Stimulated activated CD8-positive, alpha-beta memory T cell treated with anti-CD3 and anti-CD28 coated beads, Interleukin-4, amount 100 ng/mL, for 1 hour (primary cell): ENCODE data around the gene CCSER1.
"Not testable (repeated sequence)": the region's sequence is repeated elsewhere in the genome, so short reads cannot be mapped to it uniquely, and the experiment has no call there.

ENCODE experiments used
- DNase-seq, 2 donors: peaks; one replicate each; pipeline ENCODE4 v3.0.0-alpha.2; 2020; ENCODE audit warnings: low read depth in 2 of 2, low spot score in 1 of 2

Gene CCSER1

DNA sequence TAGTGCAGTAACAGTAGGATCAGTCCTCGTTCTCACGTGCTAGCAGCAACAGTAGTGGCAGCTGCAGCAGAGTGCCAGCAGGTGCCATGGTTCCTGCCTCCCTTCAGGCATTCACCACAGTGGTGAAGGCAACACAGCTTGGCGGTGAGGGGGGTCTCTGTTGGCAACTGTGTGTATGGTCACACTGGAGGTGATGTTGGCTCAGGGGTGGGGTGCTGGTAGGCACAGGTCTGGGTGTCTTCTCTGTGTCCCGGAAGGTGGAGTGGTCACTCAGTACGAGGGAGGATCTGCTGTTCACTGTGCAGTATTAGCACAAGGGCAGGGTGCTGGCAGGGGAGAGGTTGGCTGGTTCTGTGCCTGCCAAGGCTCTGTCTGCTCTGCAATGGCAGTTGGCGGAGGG, 671.8 kb downstream of the CCSER1 start:
- DNase-seq: no peak

DNA sequence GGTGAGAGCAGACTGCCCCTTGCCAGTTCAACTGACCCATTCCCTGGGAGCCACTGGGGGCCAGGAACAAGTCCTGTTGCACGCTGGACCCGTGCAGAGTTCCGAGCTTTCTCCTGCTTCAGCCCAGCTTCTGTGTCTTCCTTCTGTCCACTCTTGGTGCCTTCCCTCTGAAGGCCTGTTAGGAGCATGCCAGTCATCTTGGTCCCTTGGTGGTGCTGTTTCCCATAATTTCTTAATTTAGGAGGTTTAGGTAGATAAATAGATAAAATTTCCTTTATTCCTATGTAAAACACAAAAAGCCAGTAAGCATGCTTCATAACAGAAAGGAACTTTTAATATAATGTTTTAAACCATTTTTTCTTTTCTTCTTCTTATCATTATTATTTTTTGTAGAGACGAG, 672.7 kb downstream of the CCSER1 start:
- DNase-seq: no peak

DNA sequence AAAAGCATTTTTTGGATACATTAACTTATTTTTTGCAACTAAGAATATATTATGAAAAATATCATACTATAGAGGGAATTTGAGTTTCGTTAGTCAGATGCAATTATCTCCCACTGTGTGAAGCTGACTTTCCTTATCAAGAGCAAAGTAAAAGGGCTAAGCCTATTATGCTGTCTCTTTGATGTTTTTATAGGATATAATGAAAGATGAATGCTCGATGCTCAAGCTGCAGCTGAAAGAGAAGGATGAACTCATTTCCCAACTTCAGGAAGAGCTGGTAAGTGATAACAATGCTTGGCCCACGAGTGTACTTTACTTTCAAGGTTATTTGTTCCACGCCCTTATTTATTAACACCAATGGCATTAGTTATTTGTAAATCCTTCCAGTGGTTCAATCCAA, 688.4 kb downstream of the CCSER1 start:
- DNase-seq: no peak

DNA sequence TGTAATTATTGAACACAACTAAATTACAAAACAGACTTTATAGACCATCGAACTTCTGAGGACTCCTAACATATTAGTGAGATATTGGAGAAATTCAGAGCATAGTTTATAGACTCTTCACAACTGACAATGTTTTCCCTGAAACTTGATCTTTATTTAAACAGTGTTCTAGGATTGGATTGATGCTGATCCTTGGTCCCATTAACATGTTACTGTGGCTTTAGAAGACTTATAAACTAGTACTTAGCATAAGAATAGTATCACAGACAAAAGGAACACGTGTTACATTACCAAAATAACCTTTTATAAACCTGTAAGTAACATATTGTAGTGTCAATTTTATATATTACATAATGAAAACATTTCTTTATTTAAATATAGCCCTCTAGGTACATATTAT, 689.6 kb downstream of the CCSER1 start:
- no peak for DNase-seq

DNA sequence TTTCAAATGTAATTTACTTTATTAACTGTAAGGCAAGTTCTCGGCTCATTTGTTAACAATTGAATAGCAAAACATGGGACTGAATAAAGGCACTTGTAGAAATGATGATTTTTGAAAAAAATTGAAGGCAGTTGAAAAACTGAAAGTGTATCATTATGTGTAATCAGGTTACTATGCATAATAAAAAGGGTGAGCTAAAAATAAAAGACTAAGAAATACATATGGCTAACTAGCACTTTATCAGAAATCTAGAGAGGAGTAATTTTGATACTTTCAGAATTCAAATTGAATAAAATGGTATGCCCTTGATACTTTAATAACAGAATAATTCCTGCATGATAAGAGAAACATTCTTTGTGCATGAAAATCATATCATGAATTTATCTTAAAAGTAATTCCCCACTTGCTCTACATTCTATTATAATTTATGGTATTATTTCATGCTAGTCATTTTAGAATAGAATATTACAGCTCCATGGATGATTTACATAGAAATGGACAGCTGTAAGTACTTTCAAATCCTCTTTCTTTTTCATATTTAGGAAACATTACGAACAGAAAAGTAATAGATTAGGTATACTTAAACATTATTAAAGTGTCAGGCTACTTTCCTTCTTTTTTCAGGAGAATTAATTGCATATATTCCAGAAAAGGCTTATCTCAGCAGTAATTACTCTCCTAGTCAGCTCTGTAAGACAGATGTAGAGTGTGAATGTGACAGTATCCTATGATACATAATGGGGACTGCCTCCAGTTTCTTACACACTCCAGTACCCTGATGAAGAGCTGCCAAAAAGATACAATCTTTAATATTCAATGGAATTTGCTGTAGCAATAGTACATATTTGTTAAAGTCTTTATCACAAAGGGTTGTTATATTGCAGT, 697.3 kb downstream of the CCSER1 start:
- no peak for DNase-seq

DNA sequence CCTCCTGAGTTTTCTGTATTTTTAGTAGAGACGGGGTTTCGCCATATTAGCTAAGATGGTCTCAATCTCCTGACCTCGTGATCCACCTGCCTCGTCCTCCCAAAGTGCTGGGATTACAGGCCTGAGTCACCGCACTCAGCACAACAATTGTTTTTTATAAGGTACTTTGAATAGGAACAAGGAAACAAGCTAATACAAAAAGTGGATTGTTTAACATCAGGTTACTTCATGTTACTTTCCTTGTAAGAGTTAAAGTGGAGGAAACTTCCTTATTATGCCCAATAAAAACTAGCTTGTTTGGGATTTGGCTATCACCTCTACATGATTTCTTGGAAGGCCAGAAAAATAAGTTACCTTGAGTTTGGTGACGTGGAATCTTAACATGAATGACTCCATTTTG, 698.7 kb downstream of the CCSER1 start:
- no peak for DNase-seq

DNA sequence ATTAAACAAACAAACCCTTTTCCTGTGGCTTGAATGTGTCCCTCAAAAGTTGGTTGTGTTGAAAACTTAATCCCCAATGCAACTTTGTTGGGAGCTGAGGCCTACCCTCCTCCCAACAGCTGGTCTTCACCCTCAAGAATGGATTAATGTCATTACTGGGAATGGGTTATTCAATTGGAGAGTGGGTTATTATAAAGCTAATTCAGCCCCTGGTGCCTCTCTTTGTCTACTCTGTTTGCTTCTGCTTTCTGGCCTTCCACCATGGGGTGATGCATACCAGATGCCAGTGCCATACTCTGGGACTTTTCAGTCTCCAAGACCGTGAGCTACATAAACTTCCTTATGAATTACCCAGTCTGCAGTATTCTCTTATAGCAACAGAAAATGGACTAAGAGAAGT, 706.5 kb downstream of the CCSER1 start:
- no peak for DNase-seq

DNA sequence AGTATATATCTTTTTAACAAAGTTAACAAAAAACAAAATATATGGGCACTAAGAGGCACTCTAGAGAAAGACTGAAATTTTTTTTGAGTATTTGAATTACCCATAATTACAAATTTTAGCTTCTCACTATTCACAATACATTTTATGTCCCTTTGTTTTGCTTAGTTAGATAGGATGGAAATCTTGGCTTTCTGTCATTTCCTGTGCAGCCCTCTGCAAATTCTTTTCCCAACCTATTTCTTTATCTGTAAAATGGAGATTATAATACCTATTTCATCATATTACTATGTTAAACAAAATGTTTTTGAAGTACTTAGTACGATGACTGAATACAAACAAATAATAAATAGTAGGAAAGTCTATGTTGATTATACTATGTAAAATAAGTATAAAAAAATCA, 710.0 kb downstream of the CCSER1 start:
- no peak for DNase-seq

DNA sequence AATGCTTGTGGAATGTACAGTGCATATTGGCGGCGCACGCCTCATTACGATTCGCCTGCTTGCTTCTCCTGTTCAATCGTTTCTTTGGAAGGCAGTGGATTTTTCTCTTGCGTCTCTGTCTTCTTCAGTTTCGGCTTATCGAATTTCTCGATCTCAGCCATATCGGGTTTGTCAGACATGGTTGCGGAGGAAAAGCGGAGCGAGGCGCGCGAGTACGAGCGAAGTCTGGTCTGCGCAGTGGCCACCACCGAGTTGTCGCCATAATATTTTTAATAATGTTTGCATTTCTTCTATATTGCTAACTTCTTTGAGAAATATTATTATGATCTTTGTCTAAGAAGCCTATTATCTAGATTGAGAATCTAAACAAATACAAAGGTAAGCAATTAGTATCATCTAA, 711.7 kb downstream of the CCSER1 start:
- DNase-seq: not testable (repeated sequence)

DNA sequence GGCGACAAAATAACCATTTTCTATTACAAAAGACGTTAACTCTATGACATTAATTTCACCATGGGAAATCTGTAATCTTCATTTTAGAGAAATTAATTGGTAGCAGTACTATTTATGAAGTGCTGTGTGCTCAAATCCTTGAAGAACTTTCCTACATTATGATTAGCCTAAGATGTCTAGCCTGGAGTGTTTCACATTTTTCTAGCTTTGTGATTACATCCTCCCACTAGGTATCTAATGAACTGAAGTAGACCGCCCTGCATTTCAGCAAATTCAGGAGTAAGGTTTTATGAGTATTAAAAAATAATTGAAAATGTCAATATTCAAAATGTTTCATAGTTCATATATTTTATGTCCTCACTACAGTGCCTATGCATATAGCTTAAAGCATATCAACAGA, 713.1 kb downstream of the CCSER1 start:
- DNase-seq: no peak

DNA sequence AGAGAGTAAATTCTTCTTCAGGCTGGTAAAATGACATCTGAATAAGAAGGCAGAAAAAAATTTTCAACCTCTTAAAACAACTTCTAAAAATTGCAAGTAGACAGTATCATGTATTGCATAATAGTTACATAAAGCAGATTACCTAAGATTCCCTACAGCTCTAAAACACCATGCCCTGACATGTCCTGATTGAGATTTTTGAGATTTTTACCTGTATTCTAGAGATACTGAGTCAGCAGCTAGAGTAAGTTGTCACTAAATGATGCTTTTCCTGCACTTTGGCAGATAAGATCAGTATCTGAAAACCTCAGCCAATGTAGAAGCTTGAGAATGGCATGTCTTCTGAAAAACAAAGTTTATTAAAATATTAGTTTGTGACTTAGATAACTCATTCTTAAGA, 713.6 kb downstream of the CCSER1 start:
- no peak for DNase-seq

DNA sequence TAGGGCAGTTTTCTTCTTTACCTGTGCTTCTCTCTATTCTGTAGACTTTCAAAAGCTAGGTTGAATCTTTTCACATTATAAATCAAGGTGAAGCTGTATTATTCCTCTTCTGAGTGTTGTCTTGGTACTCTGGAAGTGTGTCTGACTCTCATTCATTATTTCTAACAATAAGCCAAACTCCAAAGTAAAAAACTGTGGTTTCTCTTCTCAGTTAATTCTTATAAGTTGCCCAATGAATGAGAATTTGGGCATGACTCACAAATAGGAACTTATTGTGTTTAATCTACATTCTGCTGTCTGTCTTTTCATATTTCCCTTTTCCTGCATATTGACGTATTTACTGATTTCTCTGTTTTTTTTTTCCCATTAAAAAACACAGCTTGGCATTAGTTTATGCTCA, 714.5 kb downstream of the CCSER1 start:
- DNase-seq: no peak

DNA sequence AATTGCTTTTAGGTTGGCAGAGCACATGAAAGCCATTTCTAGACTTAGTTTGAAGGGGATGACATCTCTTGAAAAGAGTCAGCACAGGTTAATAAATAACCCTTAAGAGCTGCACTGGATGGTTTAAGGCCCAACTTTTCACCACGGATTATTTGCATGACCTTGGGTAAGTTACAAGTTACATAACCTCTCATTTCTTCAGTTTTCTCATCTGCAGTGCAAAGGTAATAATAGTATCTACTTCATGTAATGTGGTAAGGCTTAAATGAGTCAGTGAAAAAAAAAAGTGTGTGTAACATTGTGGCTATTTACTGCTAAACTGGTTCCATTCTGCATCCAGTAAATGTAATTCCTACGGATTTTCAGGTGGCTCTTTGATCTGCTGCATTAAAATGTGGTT, 715.8 kb downstream of the CCSER1 start:
- DNase-seq: no peak

DNA sequence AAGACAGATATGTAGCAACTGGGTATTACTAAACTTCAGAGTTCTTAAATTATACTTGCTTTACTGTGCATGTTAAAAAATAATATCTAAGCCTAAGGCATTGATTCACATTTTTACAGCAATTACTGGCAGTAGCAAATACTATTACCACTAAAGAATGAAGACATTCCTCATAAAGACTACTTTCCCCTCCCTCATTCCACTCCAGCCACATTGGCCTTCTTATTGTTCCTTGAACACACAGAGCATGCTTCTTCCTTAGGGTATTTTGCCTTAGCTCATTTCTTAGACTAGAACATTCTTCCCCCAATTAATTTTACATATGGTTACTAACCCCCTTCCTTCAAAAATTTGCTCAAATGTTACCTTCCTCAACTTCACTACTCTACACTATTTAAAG, 717.0 kb downstream of the CCSER1 start:
- DNase-seq: no peak

DNA sequence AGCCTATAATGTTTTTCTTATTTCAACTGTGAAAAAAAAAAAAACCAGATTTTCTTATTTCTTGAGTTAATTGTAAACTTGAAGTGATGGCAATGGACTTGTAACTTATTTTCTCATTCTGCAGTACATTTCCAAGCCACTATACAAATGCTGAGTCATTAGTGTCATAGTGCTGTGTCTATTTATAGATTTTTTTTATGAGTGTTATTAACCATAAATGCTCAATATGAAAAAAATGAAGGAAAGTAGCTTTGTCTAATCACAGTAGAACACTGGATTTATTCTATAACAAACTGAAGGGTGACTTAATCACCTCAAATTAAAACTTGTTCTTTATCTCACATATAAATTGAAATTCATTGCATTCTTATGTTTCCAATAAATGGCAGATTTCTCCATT, 718.6 kb downstream of the CCSER1 start:
- DNase-seq: no peak

DNA sequence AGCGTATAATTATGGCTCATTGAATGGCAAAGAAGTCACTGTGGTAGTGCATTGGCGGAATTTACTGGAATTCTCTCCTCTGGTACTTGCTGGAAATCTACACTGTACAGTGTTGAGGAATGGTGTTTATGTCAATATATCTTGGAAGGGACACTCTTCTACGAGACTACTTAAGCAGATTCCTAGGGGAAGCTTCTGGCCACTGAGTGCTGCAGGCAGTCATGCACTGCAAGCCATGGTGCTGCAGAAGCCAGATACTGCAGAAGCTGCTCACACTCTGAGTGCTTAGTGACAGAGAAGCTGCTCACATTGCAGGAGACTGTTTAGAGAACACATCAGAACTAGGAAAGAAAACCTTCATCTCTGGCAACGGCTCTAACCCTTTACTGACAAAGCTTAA, 725.0 kb downstream of the CCSER1 start:
- DNase-seq: no peak

DNA sequence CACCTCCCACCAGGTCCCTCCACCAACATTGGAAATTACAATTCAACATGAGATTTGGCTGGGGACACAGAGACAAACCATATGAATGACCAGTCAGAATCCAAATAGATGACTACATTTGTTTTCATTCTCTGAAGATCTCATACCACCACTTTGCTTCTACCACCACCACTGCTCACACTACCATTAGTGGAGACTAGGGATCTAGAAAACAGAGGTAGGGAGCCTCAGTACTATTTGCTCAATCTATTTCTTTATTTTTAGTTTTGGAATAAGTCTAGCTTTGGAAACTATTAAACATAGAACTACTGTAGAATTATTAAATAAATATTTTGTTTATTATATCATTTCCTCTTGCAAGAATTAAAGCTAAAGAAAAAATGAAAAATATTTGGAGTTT, 727.9 kb downstream of the CCSER1 start:
- no peak for DNase-seq

DNA sequence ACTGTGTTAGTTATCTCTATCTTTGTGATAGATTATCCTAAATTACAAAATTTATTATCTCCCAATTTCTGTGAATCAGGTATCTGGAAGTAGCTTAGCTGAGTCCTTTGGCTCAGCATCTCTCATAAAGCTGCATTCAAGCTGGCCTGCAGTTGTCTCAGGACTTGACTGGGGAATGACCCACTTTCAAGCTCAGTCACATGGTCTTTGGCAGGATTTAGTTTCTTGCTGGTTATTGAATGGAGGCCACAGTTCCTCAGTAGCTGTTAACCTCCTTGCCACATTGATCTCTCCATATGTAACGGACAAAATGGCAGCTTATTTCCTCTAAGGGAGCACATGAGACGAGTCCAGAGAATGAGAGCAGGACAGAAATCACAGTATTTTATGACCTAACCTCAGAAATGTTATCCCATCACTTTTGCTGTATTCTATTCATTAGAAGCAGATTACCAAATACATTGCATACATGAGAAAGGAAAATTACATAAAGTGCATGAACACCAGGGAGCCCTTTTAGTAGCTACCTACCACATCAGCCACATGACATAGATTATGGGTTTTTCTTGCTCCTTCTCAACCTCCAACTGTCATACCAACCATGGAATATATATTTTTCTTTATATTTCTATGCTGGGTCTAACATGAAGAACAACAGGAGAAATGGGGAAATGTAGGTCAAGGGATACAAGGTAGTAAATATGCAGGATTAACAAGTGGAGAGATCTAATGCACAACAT, 730.1 kb downstream of the CCSER1 start:
- DNase-seq: no peak

DNA sequence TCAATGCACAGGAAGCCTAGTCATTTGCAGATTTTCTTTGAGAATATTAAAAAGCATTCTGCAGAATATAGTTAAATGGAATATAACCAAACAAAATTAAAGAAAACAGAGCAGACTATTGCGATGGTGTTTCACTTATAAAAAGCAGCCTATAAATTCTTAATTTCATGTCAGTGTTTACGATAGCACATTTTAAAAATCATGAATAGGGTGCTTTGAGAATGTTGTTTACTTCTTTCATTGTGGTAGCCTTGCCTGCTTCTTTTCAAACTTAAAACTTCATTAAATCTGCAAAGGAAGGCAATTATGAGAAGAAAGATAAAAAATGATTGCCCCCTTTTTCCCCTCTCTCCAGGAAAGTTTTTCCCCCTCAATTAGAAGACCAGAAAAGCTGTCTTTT, 748.6 kb downstream of the CCSER1 start:
- DNase-seq: no peak

DNA sequence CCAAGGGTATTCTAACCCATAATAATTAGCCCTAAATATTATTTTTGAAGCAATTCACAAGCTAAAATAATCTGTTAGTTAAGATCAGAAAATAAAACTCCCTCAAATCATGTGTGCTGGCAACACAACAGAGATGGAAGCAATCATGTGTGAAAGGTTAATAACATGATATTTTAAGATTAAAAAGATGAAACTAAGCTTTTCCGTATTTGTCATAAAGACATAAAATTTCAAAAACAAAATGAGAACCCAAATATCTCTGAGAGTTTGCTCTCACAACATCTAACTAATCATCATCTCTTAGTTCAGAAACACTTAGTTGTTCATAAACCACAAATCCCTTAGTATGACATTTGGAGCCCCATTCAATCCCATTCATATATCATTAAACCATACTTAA, 749.1 kb downstream of the CCSER1 start:
- no peak for DNase-seq

DNA sequence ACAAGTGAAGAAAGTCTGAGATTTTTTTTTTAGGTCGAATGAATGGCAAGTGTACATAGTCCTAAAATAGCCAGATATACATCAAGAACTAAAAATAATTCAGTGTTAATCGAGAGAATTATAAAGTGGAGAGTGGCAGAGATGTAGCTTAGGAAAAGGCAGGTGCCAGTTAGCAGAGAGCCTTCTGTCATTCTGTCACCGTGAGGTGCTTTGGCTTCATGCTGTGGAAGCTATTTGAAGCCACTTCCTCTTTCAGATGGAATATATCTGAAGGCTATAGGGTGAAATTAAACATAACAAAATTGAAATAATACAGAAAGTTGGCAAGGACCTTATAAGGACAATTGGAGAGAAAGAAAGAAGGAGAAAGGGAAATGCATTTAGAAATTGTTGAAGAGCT, 756.3 kb downstream of the CCSER1 start:
- no peak for DNase-seq

DNA sequence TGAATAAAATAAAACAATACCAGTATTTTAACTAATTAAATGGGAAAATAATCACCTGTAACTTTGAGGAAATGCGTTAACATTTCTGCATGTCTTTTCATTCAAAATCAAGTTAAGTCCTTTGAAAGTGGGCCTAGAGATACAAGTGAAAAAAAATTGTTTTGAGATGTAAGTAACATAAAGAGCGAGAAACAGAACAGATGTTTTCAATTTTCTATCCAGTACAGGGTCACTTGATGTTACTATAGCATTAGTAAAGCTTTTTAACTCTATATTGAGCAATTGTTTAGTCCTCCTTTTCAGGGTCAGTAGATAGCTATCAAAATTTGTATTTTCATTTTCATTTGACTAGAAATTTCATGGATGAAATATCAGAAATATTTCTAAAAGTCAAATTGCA, 761.4 kb downstream of the CCSER1 start:
- DNase-seq: no peak

DNA sequence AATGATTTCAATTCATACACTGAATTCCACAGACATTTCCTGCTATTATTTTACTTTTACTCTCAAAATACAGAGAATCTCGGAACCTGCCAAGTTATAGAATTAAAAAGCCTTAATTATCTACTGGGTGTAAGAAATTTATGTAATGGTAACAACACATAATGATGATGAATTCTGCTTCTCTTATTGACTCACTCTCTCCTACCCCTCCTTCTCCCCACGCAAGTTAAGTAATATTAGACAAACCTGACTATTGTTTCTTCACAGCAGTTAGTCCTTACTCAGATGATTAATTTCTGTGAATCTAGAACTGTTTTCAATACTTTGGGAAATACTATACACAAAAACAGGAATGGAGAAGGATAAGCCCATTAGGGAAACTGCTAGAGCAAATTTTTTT, 762.0 kb downstream of the CCSER1 start:
- no peak for DNase-seq
